SK-N-SH (cell line): ENCODE measurements around the gene PKIB. TPM values are rescaled to one million over a fixed set of nuclear protein-coding genes. Genes with fewer than 3 reads are reported as not detected.

ENCODE experiments used
- CTCF ChIA-PET: fragments of 300-600, 350-600 bp; formaldehyde crosslinking; extraction: SDS; loops from one replicate; lab custom pipeline; 2021; lab: Yijun Ruan, JAX
- POLR2A ChIA-PET: fragments of 350-600 bp; sonication (Branson Sonifier 250); formaldehyde crosslinking; extraction: SDS; loops from one replicate; lab custom pipeline; 2020; ENCODE audit warnings: antibody characterized with exemption, inconsistent platforms; lab: Yijun Ruan, JAX
- DNase-seq: peaks from one replicate; pipeline ENCODE4 v3.0.0; 2012
- H2AFZ ChIP-seq: fragments of 200-600 bp; sonication (generic); 2 replicates; pipeline ENCODE4 v1.8.1; 2016; ENCODE audit warnings: antibody characterized with exemption, mild to moderate bottlenecking, low read depth
- H3F3A ChIP-seq: fragments of 200-600 bp; sonication (generic); replicated peaks from 2 replicates; pipeline ENCODE3; 2016; ENCODE audit warnings: antibody characterized with exemption, mild to moderate bottlenecking; ENCODE audit not compliant: insufficient read depth
- H3K27ac ChIP-seq, 2 experiments: fragments of 200-500 bp in 1 of 2; fragments of 200-600 bp in 1 of 2; sonication (Bioruptor generic) in 1 of 2; sonication (generic), shearing (Covaris generic) in 1 of 2; 2 replicates each; pipeline versions ENCODE4 v1.5.1 to v1.6.1; 2014 to 2016; ENCODE audit warnings: low read depth in 2 of 2, inconsistent platforms in 1 of 2, low read length in 1 of 2, mild to moderate bottlenecking in 1 of 2, mixed read lengths in 1 of 2
- H3K27me3 ChIP-seq: fragments of 200-600 bp; sonication (generic), shearing (Covaris generic); 2 replicates; pipeline ENCODE4 v1.6.1; 2016; ENCODE audit warnings: mixed run types; ENCODE audit not compliant: insufficient read depth
- H3K36me3 ChIP-seq, 2 experiments: fragments of 200-500 bp in 1 of 2; fragments of 200-600 bp in 1 of 2; sonication (Bioruptor generic) in 1 of 2; sonication (generic) in 1 of 2; replicated peaks in 1 of 2; 2 replicates each; pipeline versions ENCODE3 to v1.5.1; 2014 to 2016; ENCODE audit warnings: low read length in 1 of 2, mild to moderate bottlenecking in 1 of 2; ENCODE audit not compliant: insufficient read depth in 2 of 2, control insufficient read depth in 1 of 2
- H3K4me1 ChIP-seq, 2 experiments: fragments of 200-500 bp in 1 of 2; fragments of 200-600 bp in 1 of 2; sonication (Bioruptor generic) in 1 of 2; sonication (generic), shearing (Covaris generic) in 1 of 2; 2 replicates each; pipeline versions ENCODE4 v1.5.1 to v1.6.1; 2014 to 2016; ENCODE audit warnings: low read depth in 1 of 2, low read length in 1 of 2, mixed run types in 1 of 2; ENCODE audit not compliant: insufficient read depth in 2 of 2, control insufficient read depth in 1 of 2
- H3K4me2 ChIP-seq: fragments of 200-600 bp; sonication (generic), shearing (Covaris generic); 2 replicates; pipeline ENCODE4 v1.6.1; 2017; ENCODE audit warnings: mixed run types
- H3K4me3 ChIP-seq, 2 experiments: fragments of 200-500 bp in 1 of 2; fragments of 200-600 bp in 1 of 2; sonication (Bioruptor generic) in 1 of 2; sonication (generic), shearing (Covaris generic) in 1 of 2; 2 replicates each; pipeline versions ENCODE4 v1.5.1 to v1.8.1; 2014 to 2016; ENCODE audit warnings: low read depth in 2 of 2, inconsistent platforms in 1 of 2, low read length in 1 of 2, mild to moderate bottlenecking in 1 of 2, mixed read lengths in 1 of 2, moderate library complexity in 1 of 2
- H3K79me2 ChIP-seq: fragments of 200-600 bp; sonication (generic); 2 replicates; pipeline ENCODE4 v1.8.1; 2017; ENCODE audit warnings: mild to moderate bottlenecking; ENCODE audit not compliant: insufficient read depth
- H3K9ac ChIP-seq: fragments of 200-600 bp; sonication (generic); 2 replicates; pipeline ENCODE4 v1.6.1; 2017; ENCODE audit warnings: mixed run types
- H3K9me2 ChIP-seq: fragments of 200-600 bp; sonication (generic); 2 replicates; pipeline ENCODE4 v1.6.1; 2017; ENCODE audit warnings: mixed run types
- H3K9me3 ChIP-seq: fragments of 200-600 bp; sonication (generic); 2 replicates; pipeline ENCODE4 v1.6.1; 2017; ENCODE audit warnings: mixed run types, mild to moderate bottlenecking, moderate library complexity
- H4K20me1 ChIP-seq: fragments of 200-600 bp; sonication (generic); 2 replicates; pipeline ENCODE4 v1.6.1; 2017; ENCODE audit warnings: mild to moderate bottlenecking, mixed run types; ENCODE audit not compliant: insufficient read depth
- FOXJ3 ChIP-seq: sonication (generic); formaldehyde crosslinking; IDR thresholded peaks from 2 replicates; pipeline ENCODE4 v1.5.1; 2020; ENCODE audit warnings: mild to moderate bottlenecking, missing genetic modification reagents
- MXI1 ChIP-seq: IDR thresholded peaks from 2 replicates; pipeline ENCODE4 v1.6.1; 2012; ENCODE audit warnings: mild to moderate bottlenecking, low read depth, low read length, improper control_type of control experiment
- RCOR1 ChIP-seq: fragments of 150-350 bp; IDR thresholded peaks from 2 replicates; pipeline ENCODE4 v1.6.1; 2017; ENCODE audit warnings: antibody characterized with exemption, low read length
- RXRA ChIP-seq: IDR thresholded peaks from 2 replicates; pipeline ENCODE4 v1.4.0; 2012; ENCODE audit warnings: low read depth, mild to moderate bottlenecking, borderline replicate concordance
- WGBS: methylation state at CpG from one replicate; pipeline ENCODE4 v1.1.6; 2017; ENCODE audit warnings: low lambda C conversion rate; 5-methylcytosine and 5-hydroxymethylcytosine counted together
- polyA plus RNA-seq, 3 experiments: library from polyadenylated mRNA; depleted of rRNA; stranded (reverse); fragments of >200 nt; gene quantifications; 2 replicates each; pipeline ENCODE4 v1.2.3, GENCODE V29; 2012
- TF ChIP-seq, protein P1 (sequence below): fragments of 200-600 bp; sonication (generic); IDR thresholded peaks from 2 replicates; pipeline ENCODE4 v1.6.1; 2017; ENCODE audit warnings: antibody characterized with exemption, mild to moderate bottlenecking, moderate library complexity
- TF ChIP-seq, protein P2 (sequence below): IDR thresholded peaks from 2 replicates; pipeline ENCODE4 v1.4.0; 2012; ENCODE audit warnings: low read depth, borderline replicate concordance
- TF ChIP-seq, protein P3 (sequence below): IDR thresholded peaks from 2 replicates; pipeline ENCODE4 v1.4.0; 2012; ENCODE audit warnings: low read depth

The PKIB gene, protein sequence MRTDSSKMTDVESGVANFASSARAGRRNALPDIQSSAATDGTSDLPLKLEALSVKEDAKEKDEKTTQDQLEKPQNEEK
- 0.30 and 0.32 TPM in 2 replicates for polyA plus RNA-seq (2012; rRNA removed)
- 0.63 and 0.98 TPM in 2 replicates for polyA plus RNA-seq (2012; cell fraction: cytosol; rRNA removed)
- polyA plus RNA-seq (2012; cell fraction: nucleus; rRNA removed): 0.07 and 0.50 TPM in 2 replicates

DNA sequence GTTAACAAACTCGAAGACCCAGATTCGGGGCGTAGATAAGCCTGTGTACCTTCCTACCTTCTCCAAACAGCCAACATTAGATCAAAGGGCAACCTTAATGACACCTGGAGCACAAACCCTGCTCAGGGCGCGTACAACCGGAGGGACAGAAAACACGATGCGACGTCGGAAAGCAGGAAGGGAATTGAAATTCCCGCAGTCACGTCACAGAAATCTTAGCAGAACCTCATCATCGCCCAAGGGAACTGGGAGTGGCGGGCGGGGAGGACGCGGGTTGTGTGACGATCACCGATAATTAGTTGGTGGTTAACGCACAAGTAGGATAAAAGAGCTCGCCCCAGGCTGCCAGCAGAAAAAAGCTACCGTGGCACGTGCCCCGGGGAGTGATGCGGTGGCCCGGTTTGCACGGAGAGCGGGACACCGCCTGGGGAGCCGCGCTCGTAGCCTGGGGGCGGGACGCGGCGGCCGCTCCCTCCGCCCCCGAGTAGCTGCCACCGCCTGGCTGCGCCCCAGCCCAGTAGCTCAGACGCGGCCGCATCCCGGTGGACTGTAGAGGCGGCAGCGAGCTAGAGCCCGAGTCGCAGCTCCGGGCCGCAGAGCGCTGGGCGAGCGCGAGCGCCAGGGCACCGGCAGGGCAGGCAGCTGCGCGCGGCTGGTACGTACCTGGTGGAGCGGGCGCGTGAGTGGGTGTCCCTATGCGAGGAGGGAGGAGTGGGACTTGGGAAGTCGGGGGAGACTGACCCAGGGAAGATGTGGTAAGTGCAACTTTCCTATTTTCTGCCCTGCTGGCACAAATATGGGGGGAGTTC is at the start of gene PKIB:
Gene PKIB (plus strand): TSS at position 525 of the 809 bp plus-strand sequence. CDS start 107,390 bp downstream, outside the sequence.
- 9% methylated on average over 34 of the region's 66 CpGs for WGBS
- ChIA-PET CTCF (interaction anchor here (0.6 to 0.9 kb wide), 3 partner anchors 14 to 118 kb away, joined by 3 to 4 read pairs (median 3); no protein-coding TSS in a partner anchor), POLR2A (no interaction called here)
- Histone ChIP-seq H3K9ac (no peak within 1 kb of the TSS), H3K27me3 (peaks cover 30% of the 10 kb centered on the region), H3K4me3 (peak within 1 kb of the TSS; percentile 43 to 63), H3K27ac (no peak within 1 kb of the TSS), H3K4me1 (peaks cover 0 to 14% of the 10 kb centered on the region in 2 experiments; a peak in 1 of 4 replicates), H3K36me3 (no peaks in the 10 kb centered on the region), H3K9me3 (no peaks in the 10 kb centered on the region), H2AFZ (peak within 1 kb of the TSS; percentile 53; the same call in 1 of the 2 replicates), H3K9me2 (no peaks in the 10 kb centered on the region), H3K79me2 (no peaks in the 10 kb centered on the region), H4K20me1 (no peaks in the 10 kb centered on the region), H3F3A (no peaks in the 10 kb centered on the region), H3K4me2 (peak within 1 kb of the TSS; percentile 90)
- TF ChIP-seq RCOR1 (no peak), FOXJ3 (CRISPR knock-in tag) (no peak)
- TF ChIP-seq, protein P1, sequence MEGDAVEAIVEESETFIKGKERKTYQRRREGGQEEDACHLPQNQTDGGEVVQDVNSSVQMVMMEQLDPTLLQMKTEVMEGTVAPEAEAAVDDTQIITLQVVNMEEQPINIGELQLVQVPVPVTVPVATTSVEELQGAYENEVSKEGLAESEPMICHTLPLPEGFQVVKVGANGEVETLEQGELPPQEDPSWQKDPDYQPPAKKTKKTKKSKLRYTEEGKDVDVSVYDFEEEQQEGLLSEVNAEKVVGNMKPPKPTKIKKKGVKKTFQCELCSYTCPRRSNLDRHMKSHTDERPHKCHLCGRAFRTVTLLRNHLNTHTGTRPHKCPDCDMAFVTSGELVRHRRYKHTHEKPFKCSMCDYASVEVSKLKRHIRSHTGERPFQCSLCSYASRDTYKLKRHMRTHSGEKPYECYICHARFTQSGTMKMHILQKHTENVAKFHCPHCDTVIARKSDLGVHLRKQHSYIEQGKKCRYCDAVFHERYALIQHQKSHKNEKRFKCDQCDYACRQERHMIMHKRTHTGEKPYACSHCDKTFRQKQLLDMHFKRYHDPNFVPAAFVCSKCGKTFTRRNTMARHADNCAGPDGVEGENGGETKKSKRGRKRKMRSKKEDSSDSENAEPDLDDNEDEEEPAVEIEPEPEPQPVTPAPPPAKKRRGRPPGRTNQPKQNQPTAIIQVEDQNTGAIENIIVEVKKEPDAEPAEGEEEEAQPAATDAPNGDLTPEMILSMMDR: 0 out of 2 replicates have a peak, but pooled peaks have one; percentile 14
- peak; percentile 84 for DNase-seq

DNA sequence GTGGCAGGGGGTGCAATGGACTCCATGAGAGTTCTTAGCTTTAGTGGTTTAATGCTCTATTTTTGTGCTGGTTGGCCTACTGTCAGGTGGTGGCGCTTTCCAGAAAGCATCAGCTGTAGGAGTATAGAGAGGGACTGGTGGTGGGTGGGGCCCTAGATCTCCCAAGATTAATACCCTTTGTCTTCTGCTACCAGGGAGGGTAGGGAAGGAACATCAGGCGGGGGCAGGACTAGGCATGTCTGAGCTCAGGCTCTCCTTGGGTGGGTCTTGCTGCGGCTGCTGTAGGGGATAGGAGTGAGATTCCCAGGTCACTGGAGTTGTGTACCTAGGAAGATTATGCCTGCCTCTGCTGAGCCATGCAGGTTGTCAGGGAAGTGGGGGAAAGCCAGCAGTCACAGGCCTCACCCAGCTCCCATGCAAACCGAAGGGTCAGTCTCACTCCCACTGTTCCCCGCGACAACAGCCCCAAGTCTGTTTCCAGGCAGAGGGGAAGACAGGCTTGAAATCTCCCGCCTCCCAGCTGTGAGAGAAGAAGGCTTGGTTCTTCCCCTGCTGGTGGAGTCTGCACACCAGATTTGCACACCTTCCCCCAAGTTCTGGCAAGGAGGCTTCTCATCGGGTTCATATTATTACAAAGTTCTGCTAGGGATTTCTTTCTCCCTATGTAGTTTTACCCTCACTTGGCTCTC is 46.7 kb upstream of the PKIB start:
- Histone ChIP-seq H3K9me3 (no peaks in the 10 kb centered on the region), H3K36me3 (no peaks in the 10 kb centered on the region), H3K27me3 (no peaks in the 10 kb centered on the region), H3K4me1 (no peaks in the 10 kb centered on the region), H3K9ac (no peak overlapping the region), H2AFZ (no peak overlapping the region), H3F3A (no peaks in the 10 kb centered on the region), H4K20me1 (no peaks in the 10 kb centered on the region), H3K4me2 (no peak overlapping the region), H3K79me2 (no peaks in the 10 kb centered on the region), H3K27ac (no peak overlapping the region), H3K4me3 (no peak overlapping the region), H3K9me2 (no peaks in the 10 kb centered on the region)
- ChIA-PET CTCF (interaction anchor here (0.8 to 2.0 kb wide), 2 partner anchors 33 to 47 kb away, joined by 3 to 5 read pairs; partner anchors contain the start of gene PKIB), POLR2A (no interaction called here)
- TF ChIP-seq, protein P2, sequence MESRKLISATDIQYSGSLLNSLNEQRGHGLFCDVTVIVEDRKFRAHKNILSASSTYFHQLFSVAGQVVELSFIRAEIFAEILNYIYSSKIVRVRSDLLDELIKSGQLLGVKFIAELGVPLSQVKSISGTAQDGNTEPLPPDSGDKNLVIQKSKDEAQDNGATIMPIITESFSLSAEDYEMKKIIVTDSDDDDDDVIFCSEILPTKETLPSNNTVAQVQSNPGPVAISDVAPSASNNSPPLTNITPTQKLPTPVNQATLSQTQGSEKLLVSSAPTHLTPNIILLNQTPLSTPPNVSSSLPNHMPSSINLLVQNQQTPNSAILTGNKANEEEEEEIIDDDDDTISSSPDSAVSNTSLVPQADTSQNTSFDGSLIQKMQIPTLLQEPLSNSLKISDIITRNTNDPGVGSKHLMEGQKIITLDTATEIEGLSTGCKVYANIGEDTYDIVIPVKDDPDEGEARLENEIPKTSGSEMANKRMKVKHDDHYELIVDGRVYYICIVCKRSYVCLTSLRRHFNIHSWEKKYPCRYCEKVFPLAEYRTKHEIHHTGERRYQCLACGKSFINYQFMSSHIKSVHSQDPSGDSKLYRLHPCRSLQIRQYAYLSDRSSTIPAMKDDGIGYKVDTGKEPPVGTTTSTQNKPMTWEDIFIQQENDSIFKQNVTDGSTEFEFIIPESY: no peak
- TF ChIP-seq MXI1: no peak
- TF ChIP-seq, protein P3, sequence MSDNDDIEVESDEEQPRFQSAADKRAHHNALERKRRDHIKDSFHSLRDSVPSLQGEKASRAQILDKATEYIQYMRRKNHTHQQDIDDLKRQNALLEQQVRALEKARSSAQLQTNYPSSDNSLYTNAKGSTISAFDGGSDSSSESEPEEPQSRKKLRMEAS: no peak
- TF ChIP-seq, protein P1: no peak
- no peak for TF ChIP-seq RXRA
- DNase-seq: no peak
- WGBS: 42% methylated on average over 7 of the region's 8 CpGs
